Spinal cord (tissue), 10 donors: ENCODE measurements around the gene FRAS1. TPM values are rescaled to one million over a fixed set of nuclear protein-coding genes. Genes with fewer than 3 reads are reported as not detected.
"Not testable (repeated sequence)": the region's sequence is repeated elsewhere in the genome, so short reads cannot be mapped to it uniquely, and the experiment has no call there.

ENCODE experiments used
- DNase-seq, 6 donors: peaks; one replicate each; pipeline versions ENCODE4 v3.0.0 to v3.0.0-alpha.2; 2013 to 2015; ENCODE audit warnings: low spot score in 6 of 6, low read depth in 4 of 6
- H3K27ac ChIP-seq: one replicate; pipeline ENCODE4 v1.5.1; 2013; ENCODE audit warnings: low read depth, low read length, control low read depth
- H3K27me3 ChIP-seq: one replicate; pipeline ENCODE4 v1.6.1; 2013; ENCODE audit warnings: low read length; ENCODE audit not compliant: control insufficient read depth, insufficient read depth
- H3K36me3 ChIP-seq: one replicate; pipeline ENCODE4 v1.6.1; 2013; ENCODE audit warnings: low read length; ENCODE audit not compliant: control insufficient read depth, insufficient read depth
- H3K4me1 ChIP-seq: one replicate; pipeline ENCODE4 v1.6.1; 2013; ENCODE audit warnings: low read length; ENCODE audit not compliant: control insufficient read depth, insufficient read depth
- H3K4me3 ChIP-seq: one replicate; pipeline ENCODE4 v1.5.1; 2013; ENCODE audit warnings: low read depth, low read length, control low read depth
- H3K9me3 ChIP-seq: one replicate; pipeline ENCODE4 v1.6.1; 2013; ENCODE audit warnings: low read length; ENCODE audit not compliant: control insufficient read depth, insufficient read depth
- WGBS: methylation state at CpG from one replicate; pipeline ENCODE4 v1.1.5; 2013; ENCODE audit warnings: missing lambda C conversion rate; ENCODE audit not compliant: insufficient coverage; 5-methylcytosine and 5-hydroxymethylcytosine counted together
- polyA plus RNA-seq, 2 donors: library from polyadenylated mRNA; unstranded; fragments of 120-200 nt; gene quantifications; one replicate each; pipeline ENCODE4 v1.2.1, GENCODE V29; 2013; ENCODE audit not compliant: insufficient read length in 2 of 2
- total RNA-seq, 2 donors: library from RNA; depleted of rRNA in 1 of 2; stranded (reverse); fragments of 120-200 nt in 1 of 2; fragments of >200 nt in 1 of 2; gene quantifications; one replicate each; pipeline versions ENCODE4 v1.2.3 to v1.2.4, GENCODE V29; 2013 to 2014
- donor health status: healthy.

FRAS1 gene
- total and polyA plus RNA-seq, 4 donors, result 7.5 to 24.0 (median 16.5) TPM

DNA sequence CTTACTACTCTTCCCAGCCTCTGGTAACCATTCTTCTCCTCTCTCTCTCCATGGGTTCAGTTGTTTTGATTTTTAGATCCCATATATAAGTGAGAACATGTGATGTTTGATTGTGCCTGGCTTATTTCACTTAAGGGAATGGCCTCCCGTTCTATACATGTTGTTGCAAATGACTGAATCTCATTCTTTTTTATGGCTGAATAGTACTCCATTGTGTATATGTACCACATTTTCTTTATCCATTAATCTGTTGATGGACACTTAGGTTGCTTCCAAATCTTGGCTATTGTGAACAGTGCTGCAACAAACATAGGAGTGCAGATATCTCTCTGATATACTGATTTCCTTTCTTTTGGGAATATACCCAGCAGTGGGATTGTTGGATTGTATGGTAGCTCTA, 410.1 kb downstream of the FRAS1 start:
- H3K27me3 ChIP-seq, DNase-seq, H3K4me1 ChIP-seq, H3K9me3 ChIP-seq, H3K27ac ChIP-seq, H3K36me3 ChIP-seq, H3K4me3 ChIP-seq: not testable (repeated sequence)
- WGBS, result no CpG with 5 or more reads among the region's 1 CpG

DNA sequence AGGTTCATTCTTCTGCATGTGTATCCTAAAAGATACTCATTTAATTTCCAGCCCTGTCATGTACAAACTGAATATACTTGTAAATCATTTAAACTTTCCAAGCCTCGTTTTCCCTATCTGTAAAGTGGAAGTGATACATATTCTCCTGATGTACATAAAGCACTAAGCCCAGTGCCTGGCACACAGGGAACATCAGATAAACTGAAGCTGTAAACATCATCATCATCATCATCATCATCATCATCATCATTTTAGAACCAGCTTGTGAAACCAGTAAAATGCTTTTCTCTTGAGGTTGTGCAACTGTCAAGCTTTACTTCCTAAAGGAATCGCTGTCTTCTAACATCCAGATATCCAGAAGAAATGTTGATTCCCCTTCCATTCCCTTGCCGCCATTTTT, 411.1 kb downstream of the FRAS1 start:
- no peak overlapping the region for H3K4me3 ChIP-seq

DNA sequence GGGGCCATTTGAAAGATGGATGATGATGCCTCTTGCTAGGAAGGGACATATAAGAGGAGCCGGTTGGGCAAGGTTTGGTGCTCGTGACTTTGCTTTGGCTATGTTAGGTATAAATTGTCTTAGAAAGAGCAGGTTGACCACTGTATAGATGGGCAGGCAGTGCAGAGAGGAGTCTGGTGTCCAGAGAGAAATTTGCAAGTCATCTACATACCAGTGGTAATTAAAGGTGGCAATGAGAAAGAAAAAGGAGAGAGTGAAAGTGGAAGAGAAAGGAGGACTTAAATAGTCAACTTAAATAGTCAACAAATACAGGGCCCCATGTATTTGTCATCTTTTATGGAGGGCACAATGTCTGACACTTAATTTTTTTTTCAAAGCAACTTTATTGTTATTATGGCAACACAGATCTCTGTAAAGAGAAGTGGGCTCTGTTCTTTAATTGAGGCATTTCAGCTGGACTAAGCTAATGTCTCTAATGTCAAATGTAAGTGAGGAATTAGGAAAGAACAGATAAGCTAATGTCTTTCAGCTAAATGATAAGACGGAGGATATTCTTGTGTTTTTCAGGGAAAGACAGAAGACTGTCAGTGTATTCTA, 419.1 kb downstream of the FRAS1 start:
- H3K36me3 ChIP-seq, result no peaks in the 10 kb centered on the region
- DNase-seq, result no peak
- no peaks in the 10 kb centered on the region for H3K9me3 ChIP-seq
- no peak overlapping the region for H3K27ac ChIP-seq
- H3K4me3 ChIP-seq, result no peak overlapping the region
- H3K4me1 ChIP-seq, result no peaks in the 10 kb centered on the region
- H3K27me3 ChIP-seq, result no peaks in the 10 kb centered on the region
- 100% methylated on average over 2 of the region's 3 CpGs for WGBS

More for the DNA sequence above, 411.1 kb downstream of the FRAS1 start:
- no peaks in the 10 kb centered on the region for H3K36me3 ChIP-seq
- no peaks in the 10 kb centered on the region for H3K27me3 ChIP-seq
- no peaks in the 10 kb centered on the region for H3K9me3 ChIP-seq
- no peaks in the 10 kb centered on the region for H3K4me1 ChIP-seq
- 100% methylated on average over 1 of the region's 3 CpGs for WGBS
- DNase-seq, result no peak
- no peak overlapping the region for H3K27ac ChIP-seq

DNA sequence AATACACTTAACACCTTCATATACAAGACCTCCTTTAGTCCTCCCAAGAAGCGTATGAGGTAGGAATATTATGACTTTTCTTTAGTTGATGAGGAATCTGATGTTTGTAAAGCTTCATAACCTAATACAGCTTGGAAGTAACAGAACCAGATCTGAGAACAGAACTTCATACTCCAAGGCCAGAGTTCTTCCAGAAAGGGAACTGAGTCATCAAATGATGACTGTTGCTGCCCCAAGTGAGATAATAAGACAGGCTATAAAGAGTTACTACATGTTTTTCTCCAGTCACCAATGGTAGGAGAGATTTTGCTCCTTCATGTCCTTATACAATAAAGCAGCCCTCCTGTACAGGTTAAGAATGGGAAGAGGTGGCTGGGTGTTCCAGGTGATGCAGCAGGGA, 420.2 kb downstream of the FRAS1 start:
- Histone ChIP-seq H3K4me3 (no peak overlapping the region), H3K27me3 (no peaks in the 10 kb centered on the region), H3K4me1 (no peaks in the 10 kb centered on the region), H3K27ac (no peak overlapping the region), H3K9me3 (no peaks in the 10 kb centered on the region), H3K36me3 (no peaks in the 10 kb centered on the region)
- no peak for DNase-seq
- WGBS, result no CpG with 5 or more reads among the region's 1 CpG

DNA sequence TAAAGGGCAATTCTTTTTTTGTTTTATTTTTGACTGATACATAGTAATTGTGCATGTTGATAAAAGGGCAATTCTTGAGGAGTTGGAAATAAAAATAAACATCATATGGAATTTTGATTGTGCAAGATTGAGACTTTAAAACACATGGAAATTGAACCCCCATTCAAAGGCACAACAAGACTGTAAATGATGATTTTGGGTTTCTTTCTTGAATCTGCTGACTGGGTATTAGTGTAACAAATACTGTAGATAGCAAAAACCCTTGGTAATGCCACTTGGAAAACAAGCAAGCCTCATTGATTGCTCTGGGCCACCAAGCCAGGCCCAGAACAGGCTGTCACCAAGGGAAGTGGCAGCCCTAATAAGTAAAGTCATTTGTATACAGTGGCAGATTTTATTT, 421.4 kb downstream of the FRAS1 start:
- H3K4me1 ChIP-seq, result no peaks in the 10 kb centered on the region
- no peaks in the 10 kb centered on the region for H3K9me3 ChIP-seq
- H3K4me3 ChIP-seq, result no peak overlapping the region
- no peak overlapping the region for H3K27ac ChIP-seq
- no peak for DNase-seq
- H3K27me3 ChIP-seq, result no peaks in the 10 kb centered on the region
- H3K36me3 ChIP-seq, result no peaks in the 10 kb centered on the region

DNA sequence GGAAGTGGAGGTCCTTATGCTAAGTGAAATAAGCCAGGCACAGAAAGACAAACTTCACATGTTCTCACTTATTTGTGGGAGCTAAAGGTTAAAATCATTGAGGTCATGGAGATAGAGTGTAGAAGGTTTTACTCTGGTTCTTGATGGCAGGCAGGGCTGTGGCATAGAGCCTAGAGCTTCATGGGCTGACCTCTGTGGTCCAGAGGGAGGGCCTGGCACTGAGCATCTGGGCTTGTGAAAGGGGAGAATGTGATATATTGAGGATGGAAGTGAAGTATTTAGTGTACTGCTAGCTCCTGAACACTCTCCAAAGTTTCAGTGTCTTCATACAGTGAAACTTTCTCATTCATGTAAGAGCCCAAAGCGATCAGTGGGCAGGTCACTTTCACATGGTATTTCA, 423.2 kb downstream of the FRAS1 start:
- no peaks in the 10 kb centered on the region for H3K9me3 ChIP-seq
- no peaks in the 10 kb centered on the region for H3K27me3 ChIP-seq
- H3K27ac ChIP-seq, result no peak overlapping the region
- H3K4me3 ChIP-seq, result no peak overlapping the region
- H3K4me1 ChIP-seq, result no peaks in the 10 kb centered on the region
- no peaks in the 10 kb centered on the region for H3K36me3 ChIP-seq
- DNase-seq, result no peak
- 100% methylated on average over 1 of the region's 1 CpG for WGBS

DNA sequence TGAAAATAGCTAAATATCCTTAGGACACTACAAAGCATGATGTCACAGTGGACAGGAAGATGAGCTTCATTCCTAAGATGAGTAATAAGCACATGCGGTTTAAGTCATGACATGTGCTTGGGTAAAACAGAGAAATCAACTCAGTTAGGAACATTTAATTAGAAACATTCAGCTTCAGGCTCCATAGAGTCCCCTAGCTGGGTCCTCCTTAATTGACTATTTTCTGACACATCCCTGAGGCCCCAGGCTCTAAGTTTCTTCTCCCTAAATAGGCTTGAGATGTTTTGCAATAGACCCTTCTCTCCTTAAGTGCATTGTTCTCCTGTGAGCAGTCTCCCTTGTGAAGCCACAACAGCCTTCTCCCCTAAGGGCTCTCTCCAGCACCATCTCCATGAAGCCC, 424.1 kb downstream of the FRAS1 start:
- DNase-seq, result no peak
- Histone ChIP-seq H3K36me3 (no peaks in the 10 kb centered on the region), H3K4me1 (no peaks in the 10 kb centered on the region), H3K4me3 (no peak overlapping the region), H3K9me3 (no peaks in the 10 kb centered on the region), H3K27ac (no peak overlapping the region), H3K27me3 (no peaks in the 10 kb centered on the region)
- WGBS, result no CpG with 5 or more reads among the region's 1 CpG

DNA sequence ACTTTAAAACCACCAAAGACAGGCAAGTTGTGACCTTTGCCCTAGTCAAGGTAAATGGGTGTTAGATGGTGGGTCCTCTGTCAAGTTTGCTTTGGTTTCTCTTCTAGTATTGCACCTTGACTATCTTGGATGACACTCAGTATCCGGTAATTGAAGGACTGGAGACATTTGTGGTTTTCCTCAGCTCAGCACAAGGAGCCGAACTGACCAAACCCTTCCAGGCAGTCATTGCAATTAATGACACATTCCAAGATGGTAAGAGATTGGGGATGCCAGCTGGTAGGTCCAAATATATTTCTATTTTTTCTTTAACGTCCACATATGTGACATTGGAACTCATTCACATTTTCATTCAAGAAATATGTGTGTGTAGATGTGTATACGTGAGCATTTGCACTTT, 425.2 kb downstream of the FRAS1 start:
- 93% methylated on average over 3 of the region's 4 CpGs for WGBS
- no peaks in the 10 kb centered on the region for H3K9me3 ChIP-seq
- no peaks in the 10 kb centered on the region for H3K36me3 ChIP-seq
- no peak overlapping the region for H3K4me3 ChIP-seq
- no peaks in the 10 kb centered on the region for H3K27me3 ChIP-seq
- H3K4me1 ChIP-seq, result no peaks in the 10 kb centered on the region
- no peak overlapping the region for H3K27ac ChIP-seq
- DNase-seq, result no peak

DNA sequence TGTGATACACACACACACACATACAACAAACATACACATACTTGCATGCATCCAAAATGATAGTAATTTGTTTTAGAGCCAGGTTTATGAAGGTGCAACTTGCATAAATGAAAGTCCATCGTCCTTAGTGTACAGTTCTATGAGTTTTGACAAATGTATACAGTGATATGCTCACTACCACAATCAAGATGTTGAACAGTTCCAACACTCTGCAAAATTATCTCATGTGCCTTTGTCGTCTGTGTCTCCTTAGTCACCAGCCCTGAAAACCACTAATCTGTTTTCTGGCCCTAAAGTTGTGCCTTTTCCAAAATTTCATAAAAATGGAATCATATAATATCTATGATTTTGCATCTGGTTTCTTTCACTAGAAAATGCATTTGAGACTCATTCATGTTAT, 426.7 kb downstream of the FRAS1 start:
- H3K9me3 ChIP-seq, result no peaks in the 10 kb centered on the region
- WGBS, result 71% methylated on average over 1 of the region's 2 CpGs
- no peaks in the 10 kb centered on the region for H3K36me3 ChIP-seq
- H3K4me1 ChIP-seq, result no peaks in the 10 kb centered on the region
- no peaks in the 10 kb centered on the region for H3K27me3 ChIP-seq
- DNase-seq, result no peak
- H3K27ac ChIP-seq, result no peak overlapping the region
- H3K4me3 ChIP-seq, result no peak overlapping the region

DNA sequence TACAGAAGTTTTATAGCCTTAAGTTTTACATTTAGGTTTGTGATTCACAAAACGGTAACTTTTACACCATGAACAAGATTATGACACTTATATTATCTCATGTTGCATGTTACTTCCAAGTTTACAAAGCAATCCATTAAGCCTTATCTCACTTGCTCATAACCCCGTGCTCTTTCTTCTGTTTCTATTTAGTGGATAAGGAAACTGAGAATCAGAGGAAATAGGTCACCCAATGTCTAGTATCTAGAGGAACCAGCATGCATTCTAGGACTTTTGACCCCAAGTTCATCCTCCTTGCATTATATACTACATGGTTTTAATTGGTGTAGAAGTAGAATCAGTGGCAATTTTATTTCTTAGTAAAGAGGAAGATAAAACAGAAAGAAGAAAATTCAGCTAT, 427.5 kb downstream of the FRAS1 start:
- H3K4me3 ChIP-seq, result no peak overlapping the region
- H3K4me1 ChIP-seq, result no peaks in the 10 kb centered on the region
- H3K27me3 ChIP-seq, result no peaks in the 10 kb centered on the region
- H3K9me3 ChIP-seq, result no peaks in the 10 kb centered on the region
- no peaks in the 10 kb centered on the region for H3K36me3 ChIP-seq
- no CpG with 5 or more reads among the region's 2 CpGs for WGBS
- DNase-seq, result no peak
- no peak overlapping the region for H3K27ac ChIP-seq
